HG03342 (cell line): Measurements from ENCODE around the gene RALBP1.
"Not testable (repeated sequence)": the region's sequence is repeated elsewhere in the genome, so short reads cannot be mapped to it uniquely, and the experiment has no call there.

Experiments used
- ATAC-seq: cut with Tn5 transposase; IDR thresholded peaks from one replicate; pipeline ENCODE4 v1.9.1; 2021; ENCODE audit warnings: mild to moderate bottlenecking, moderate library complexity; ENCODE audit not compliant: unreplicated experiment

RALBP1 gene

GRCh38 chr18:9454061-9454703 is 21.1 kb upstream of the RALBP1 start:
- ATAC-seq: no peak

DNA sequence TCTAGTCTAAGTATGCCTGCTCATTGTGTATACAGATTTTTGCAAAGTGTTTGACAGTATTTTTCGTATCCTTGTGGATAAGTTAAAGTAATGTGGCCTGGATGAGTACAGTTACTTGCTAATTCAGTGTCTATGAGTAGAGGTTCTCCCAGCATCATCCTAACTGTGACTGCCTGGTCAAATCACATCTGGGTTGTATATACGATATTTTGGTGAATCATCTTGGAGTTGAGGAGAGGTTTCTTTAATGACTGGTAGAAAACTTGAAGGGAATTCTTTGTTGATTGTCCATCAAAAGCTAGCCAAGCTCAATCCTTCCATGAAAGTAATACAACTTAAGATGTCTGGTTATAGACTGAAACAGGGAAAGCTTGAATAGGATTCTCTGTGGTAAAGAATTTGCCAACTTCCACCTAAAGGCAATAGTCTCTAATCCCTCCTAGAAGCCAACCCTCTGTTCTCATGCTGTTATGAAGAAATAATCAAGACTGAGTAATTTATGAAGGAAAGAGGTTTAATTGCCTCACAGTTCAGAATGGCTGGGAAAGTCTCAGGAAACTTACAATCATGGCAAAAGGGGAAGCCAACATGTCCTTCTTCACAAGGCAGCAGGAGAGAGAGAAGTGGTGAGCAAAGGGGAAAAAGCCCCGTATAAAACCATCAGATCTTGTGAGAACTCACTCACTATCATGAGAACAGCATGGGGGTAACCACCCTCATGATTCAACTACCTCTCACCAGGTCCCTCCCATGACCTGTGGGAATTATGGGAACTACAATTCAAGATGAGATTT is 19.4 kb upstream of the RALBP1 start:
- ATAC-seq: no peak

DNA sequence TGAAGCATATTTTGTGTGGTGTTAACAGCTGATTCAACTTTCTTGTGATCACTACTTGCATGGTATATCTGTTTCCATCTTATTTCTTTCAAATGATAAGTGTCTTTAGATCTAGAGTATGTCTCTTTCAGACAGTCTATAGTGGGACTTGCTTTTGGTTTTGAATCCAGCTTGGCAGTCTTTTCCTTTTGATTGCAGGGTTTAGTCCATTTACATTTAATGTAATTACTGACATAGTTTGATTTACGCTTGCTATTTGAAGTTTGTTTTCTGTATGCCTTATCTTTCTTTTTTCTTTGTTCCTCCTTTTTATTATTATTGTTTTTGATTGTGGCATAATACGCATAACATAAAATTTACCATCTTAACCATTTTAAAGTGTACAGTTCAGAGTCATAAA is 9.2 kb upstream of the RALBP1 start:
- ATAC-seq: no peak

GRCh38 chr18:9466846-9467245 is 8.5 kb upstream of the RALBP1 start:
- no peak for ATAC-seq

- ATAC-seq: no peak
Observed at GRCh38 chr18:9468998-9469397, 6.3 kb upstream of the RALBP1 start.

- ATAC-seq: no peak
Observed at GRCh38 chr18:9469685-9470084, 5.6 kb upstream of the RALBP1 start.

- ATAC-seq: no peak
Observed at GRCh38 chr18:9474108-9474982, 968 bp upstream of the RALBP1 start.

- ATAC-seq: peak; percentile 2
Observed at GRCh38 chr18:9475643-9476591, 604 bp downstream of the RALBP1 start.

DNA sequence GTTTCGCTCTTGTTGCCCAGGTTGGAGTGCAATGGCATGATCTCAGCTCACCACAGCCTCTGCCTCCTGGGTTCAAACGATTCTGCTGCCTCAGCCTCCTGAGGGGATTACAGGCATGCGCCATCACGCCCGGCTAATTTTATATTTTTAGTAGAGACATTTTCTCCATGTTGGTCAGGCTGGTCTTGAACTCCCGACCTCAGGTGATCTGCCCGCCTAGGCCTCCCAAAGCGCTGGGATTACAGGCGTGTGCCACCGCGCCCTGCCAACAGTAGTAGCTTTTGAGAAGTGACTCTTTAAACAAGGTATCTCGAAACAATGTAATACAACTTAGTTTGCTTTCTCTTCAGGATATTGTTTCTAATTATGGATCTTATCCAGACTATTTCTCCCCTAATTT is 1.6 kb downstream of the RALBP1 start:
- not testable (repeated sequence) for ATAC-seq

GRCh38 chr18:9477509-9477908 is 2.2 kb downstream of the RALBP1 start:
- ATAC-seq: no peak

DNA sequence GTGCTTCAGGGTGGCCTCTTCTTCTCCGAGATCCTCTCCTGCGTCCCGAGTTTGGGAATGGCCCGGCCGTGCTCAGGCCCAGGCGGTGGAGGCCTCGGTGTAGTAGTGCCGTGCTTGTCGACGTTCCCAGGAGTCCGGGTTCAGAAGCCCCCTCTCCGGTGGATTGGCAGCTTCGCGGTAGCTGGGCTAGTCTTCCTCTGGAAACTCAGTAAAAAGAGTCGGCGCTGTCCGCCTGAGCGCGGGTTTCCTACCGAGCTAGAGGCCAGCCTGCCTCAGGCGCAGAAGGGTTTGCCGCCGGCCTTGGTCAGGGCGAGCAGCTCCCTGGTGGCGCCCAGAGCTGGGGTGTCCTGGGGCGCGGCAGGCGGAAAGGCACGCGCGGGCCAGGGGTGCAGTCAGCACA is 3.2 kb downstream of the RALBP1 start:
- ATAC-seq: no peak

DNA sequence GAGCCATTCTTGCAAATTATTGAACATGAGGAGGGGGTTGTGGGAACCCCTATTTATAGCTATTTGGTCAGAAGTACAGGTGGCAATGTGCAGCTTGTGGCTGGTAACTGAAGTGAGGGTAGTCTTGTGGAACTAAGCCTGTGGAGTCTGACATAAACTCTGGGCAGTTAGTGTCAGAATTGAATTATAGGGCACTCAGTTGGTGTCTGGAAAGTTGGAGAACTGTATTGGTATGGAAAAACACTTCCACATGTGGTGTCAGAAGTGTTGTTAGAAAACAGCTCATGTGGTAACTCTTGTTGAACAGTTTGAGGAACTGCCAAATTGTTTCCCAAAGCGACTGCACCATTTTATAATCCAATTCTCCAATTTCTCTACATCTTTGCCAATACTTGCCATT is 7.5 kb downstream of the RALBP1 start:
- no peak for ATAC-seq

GRCh38 chr18:9483526-9483925 is 8.2 kb downstream of the RALBP1 start:
- ATAC-seq: no peak

DNA sequence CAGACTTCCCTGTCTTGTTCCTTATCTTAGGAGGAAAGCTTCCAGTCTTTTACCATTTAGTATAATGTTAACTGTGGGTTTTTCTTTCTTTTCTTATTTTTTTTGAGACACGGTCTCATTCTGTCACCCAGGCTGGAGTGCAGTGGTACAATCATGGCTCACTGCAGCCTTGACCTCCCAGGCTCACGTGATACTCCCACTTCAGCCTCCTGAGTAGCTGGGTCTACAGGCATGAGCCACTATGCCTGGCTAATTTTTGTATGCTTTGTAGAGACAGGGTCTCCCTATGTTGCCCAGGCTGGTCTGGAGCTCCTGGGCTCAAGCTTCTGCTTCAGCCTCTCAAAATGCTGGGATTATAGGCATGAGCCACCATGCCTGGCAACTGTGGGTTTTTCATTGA is 9.5 kb downstream of the RALBP1 start:
- not testable (repeated sequence) for ATAC-seq

DNA sequence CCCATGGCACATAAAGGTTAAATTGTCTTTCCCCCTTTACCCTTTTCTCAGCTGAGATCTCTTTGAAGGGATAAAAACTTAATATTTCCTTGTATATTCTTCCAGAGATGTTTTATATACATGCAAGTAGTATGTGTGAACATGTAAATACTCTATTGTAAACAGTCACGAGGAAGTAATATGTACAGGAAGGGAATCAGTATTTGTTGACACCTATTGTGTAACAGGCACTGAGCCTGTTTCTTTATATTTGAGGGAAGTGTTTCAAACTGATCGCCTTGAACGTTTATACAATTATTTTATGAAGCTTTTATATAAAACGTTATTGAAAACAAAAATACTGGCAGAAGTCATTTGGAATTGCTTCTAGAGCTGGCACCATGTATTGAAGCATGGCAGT is 13.2 kb downstream of the RALBP1 start:
- no peak for ATAC-seq

DNA sequence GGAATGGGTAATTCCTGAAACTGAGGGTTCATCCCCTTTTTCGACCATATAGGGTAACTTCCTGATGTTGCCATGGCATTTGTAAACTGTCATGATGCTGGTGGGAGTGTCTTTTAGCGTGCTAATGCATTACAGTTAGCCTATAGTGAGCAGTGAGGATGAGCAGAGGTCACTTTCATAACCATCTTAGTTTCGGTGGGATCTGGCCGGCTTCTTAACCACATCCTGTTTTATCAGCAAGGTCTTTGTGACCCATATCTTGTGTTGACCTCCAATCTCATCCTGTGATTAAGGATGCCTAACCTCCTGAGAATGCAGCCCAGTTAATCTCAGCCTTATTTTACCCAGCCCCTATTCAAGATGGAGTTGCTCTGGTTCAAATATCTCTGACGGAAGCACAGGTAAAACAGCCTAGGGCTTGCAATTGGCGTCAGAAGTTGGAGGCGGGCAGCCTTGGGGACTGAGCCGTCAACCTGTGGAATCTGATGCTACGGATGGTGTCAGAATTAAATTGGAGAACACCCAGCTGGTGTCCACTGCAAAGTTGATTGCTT is 19.5 kb downstream of the RALBP1 start:
- peak; percentile 93 for ATAC-seq

DNA sequence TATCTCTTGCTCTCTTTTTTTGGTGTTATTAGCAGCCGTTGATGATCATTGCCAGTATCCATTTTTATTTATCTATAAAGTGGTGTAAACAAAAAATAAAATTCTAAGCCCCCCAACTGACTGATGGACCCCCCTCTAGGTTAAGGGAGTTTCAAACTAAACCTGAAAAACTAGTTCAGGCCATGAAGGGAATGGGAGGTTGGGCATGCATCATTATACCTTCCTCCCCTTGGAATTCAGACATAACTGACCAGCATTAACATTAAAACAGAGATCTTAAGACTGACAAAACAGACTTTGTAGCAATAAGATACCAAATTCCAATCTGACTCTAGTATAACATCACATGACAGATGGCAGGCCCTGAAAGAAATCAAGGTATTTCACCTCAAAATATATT is 20.2 kb downstream of the RALBP1 start:
- no peak for ATAC-seq

DNA sequence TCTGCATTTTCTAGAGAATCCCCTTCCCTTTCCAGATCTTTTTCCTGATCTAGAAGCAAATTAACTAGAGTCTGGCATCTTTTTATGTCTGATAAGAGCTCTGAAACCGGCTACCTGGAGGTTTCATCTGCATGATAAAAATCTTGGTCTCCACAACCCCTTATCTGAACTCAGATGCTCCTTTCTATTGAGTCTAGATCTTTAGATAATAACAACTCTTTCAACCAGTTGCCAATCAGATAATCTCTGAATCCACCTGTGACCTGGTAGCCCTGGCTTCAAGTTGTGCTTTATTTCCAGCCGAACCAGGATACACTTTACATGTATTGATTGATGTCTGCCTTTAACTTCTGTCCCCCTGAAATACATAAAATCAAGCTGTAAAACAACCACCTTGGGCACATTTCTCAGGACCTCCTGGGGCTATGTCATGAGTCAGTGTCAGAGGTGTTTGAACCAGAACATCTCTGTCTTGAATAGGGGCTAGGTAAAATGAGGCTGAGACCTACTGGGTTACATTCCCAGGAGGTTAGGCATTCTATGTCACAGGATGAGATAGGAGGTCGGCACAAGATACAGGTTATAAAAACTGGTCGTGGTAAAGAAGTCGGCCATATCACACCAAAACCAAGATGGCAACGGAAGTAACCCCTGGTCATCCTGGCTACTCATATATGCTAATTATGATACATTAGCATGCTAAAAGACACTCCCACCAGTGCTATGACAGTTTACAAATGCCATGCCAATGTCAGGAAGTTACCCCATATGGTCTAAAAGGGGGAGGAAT is 20.8 kb downstream of the RALBP1 start:
- ATAC-seq: no peak

- no peak for ATAC-seq
Observed at GRCh38 chr18:9506046-9506792, 30.9 kb downstream of the RALBP1 start.
